HEK293T (cell line): ENCODE results near the gene PROS1.

Experiments
- BHLHE40 ChIP-seq: fragments of 450-650 bp; IDR thresholded peaks from 2 replicates; pipeline ENCODE4 v1.6.1; 2016; ENCODE audit warnings: mild to moderate bottlenecking, moderate library complexity, borderline replicate concordance
- FOXK2 ChIP-seq: fragments of 450-650 bp; IDR thresholded peaks from 2 replicates; pipeline ENCODE4 v1.6.1; 2016; ENCODE audit warnings: mild to moderate bottlenecking
- FOXM1 ChIP-seq: fragments of 450-650 bp; IDR thresholded peaks from 2 replicates; pipeline ENCODE4 v1.6.1; 2017; ENCODE audit warnings: mild to moderate bottlenecking, borderline replicate concordance
- HDGF ChIP-seq: fragments of 450-650 bp; IDR thresholded peaks from 2 replicates; pipeline ENCODE4 v1.6.1; 2017; ENCODE audit warnings: antibody characterized with exemption, borderline replicate concordance
- LEF1 ChIP-seq: fragments of 450-650 bp; IDR thresholded peaks from 2 replicates; pipeline ENCODE4 v1.6.1; 2017; ENCODE audit warnings: mild to moderate bottlenecking, borderline replicate concordance
- SP1 ChIP-seq: fragments of 450-650 bp; IDR thresholded peaks from 2 replicates; pipeline ENCODE4 v1.6.1; 2017
- SUZ12 ChIP-seq: fragments of 450-650 bp; IDR thresholded peaks from 2 replicates; pipeline ENCODE4 v1.6.1; 2016; ENCODE audit warnings: mild to moderate bottlenecking
- TARDBP ChIP-seq: fragments of 450-650 bp; IDR thresholded peaks from 2 replicates; pipeline ENCODE4 v1.6.1; 2016
- ZNF384 ChIP-seq: fragments of 450-650 bp; IDR thresholded peaks from 2 replicates; pipeline ENCODE4 v1.6.1; 2016

GRCh38 chr3:93843981-93844380 is 129.7 kb downstream of the PROS1 start:
- no peak for TF ChIP-seq LEF1
- no peak for TF ChIP-seq HDGF
- TF ChIP-seq TARDBP, result no peak
- no peak for TF ChIP-seq ZNF384
- no peak for TF ChIP-seq BHLHE40
- no peak for TF ChIP-seq SUZ12
- TF ChIP-seq FOXM1, result no peak
- TF ChIP-seq SP1, result no peak
- no peak for TF ChIP-seq FOXK2
